Measurements from ENCODE around the gene CCL4L2.
"Not testable (repeated sequence)": the region's sequence is repeated elsewhere in the genome, so short reads cannot be mapped to it uniquely, and the experiment has no call there.

The CCL4L2 gene

GRCh38 chr17:36221581-36222100, 10.8 kb downstream of the CCL4L2 start:
- DNase-seq: not testable (repeated sequence)

GRCh38 chr17:36222967-36223366, 12.1 kb downstream of the CCL4L2 start:
- not testable (repeated sequence) for DNase-seq

GRCh38 chr17:36229644-36230043, 18.8 kb downstream of the CCL4L2 start:
- not testable (repeated sequence) for DNase-seq

- not testable (repeated sequence) for DNase-seq
These were observed 31.2 kb downstream of the CCL4L2 start for GRCh38 chr17:36242046-36242445.
